GM19035 (cell line): ENCODE data around the gene GUCY2F.

Experiments used
- ATAC-seq: cut with Tn5 transposase; IDR thresholded peaks from one replicate; pipeline ENCODE4 v1.9.1; 2021; ENCODE audit not compliant: unreplicated experiment

The GUCY2F gene

DNA sequence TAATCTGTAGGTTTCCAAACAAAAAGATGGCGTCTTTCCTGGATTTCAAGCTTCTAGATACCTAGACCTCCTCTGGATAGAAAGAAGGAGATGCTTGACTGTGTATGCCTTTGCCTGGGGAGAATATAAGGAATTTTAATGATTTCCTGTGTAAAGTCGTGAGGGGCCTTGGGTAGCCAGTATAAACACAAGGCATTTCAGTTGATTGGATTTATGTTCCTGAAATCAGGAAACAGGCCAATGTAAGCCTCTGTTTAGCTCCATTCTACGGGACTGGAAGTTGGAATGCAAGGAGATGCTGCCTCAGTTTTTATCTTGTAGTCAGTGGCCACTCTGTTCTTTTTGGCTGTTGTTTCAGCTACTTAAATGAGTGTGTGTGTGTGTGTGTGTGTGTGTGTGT, 137.2 kb downstream of the GUCY2F start:
- no peak for ATAC-seq

DNA sequence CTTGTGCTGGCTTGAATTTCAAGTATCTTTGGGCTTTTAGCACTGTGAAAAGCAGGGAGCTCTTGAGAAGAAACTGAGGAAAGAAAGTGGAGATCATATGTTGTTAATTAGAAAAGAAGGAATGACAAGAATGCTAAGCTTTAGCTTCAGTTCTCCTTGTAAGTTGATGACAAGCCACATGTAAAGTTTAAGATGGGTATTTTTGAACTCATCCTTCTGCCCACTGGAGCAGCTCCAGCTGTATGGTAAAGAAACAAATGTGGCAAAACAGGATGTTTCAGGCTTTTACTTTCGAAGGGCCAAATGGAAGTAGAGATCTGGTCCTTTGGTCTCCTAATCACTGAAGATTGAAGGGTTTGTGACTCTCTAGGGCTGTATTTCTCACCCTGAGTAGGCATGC, 137.8 kb downstream of the GUCY2F start:
- ATAC-seq = no peak

GRCh38 chrX:109343671-109344070, 138.2 kb downstream of the GUCY2F start:
- no peak for ATAC-seq

DNA sequence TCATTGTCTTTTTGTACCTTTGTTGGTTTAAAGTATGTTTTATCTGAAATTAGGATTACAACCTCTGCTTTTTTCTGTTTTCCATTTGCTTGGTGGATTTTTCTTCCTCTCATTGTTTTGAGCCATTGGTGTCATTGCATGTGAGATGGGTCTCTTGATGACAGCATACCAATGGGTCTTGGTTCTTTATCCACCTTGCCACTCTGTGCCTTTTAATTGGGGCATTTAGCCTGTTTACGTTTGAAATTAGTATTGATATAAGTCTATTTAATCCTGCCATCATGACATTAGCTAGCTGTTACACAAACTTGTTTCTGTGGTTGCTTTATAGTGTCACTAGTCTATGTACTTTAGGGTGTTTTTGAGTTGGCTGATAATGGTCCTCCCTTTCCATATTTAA, 145.7 kb downstream of the GUCY2F start:
- ATAC-seq = no peak

GRCh38 chrX:109327251-109327650, 154.6 kb downstream of the GUCY2F start:
- no peak for ATAC-seq
